Vagina (tissue), 2 donors: ENCODE measurements around the gene RNF8.

Source experiments
- POLR2A ChIP-seq, 2 donors: fragments of 450-650 bp; IDR thresholded peaks; one replicate each; pipeline ENCODE4 v1.6.1; 2017; ENCODE audit warnings: antibody characterized with exemption in 2 of 2, mild to moderate bottlenecking in 2 of 2, moderate library complexity in 2 of 2
- TF ChIP-seq, protein P1 (sequence below), 3 experiments: fragments of 450-650 bp in 2 of 3; fragments of 200-600 bp in 1 of 3; sonication (generic) in 1 of 3; IDR thresholded peaks; one replicate each; pipeline ENCODE4 v1.5.1; 2017 to 2019; ENCODE audit warnings: antibody characterized with exemption in 3 of 3, mild to moderate bottlenecking in 2 of 3, moderate library complexity in 2 of 3

DNA sequence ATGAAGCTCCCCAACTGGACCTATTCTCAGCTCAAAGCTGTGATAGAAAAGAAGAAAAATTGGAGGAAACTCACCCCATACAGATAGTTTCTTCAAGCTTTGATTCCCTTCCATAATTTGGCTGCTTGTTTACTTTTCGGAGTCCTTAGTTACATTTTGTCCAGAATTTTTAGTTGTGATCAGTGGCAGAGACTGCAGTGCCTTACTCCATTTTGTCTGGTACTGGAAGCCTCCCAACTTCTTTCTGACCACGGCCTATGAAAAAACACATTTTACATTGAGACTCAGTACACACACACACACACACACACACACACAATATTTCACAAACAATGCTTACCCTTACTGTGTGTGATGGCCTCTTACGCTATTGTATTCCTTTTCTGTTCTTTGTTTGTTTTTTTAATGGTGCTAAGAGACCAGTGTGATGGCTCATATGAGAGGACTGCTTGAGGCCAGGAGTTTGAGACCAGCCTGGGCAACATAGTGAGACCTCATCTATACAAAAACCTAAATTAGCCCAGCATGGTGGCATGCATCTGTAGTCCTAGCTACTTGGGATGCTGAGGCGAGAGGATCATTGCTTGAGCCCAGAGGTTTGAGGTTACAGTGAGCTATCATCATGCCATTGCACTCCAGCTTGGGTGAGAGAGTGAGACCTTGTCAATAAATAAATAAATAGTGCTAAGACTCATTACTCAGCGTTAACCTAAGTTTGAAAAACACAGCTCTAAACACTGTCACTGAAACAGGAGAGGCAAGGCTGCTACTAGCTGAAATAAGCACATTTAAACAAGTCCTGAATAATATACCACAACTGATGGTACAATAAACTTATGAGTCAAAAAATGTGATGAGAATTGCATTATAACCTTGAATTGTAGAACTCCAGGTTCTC, 13.8 kb upstream of the RNF8 start:
- TF ChIP-seq, protein P1, sequence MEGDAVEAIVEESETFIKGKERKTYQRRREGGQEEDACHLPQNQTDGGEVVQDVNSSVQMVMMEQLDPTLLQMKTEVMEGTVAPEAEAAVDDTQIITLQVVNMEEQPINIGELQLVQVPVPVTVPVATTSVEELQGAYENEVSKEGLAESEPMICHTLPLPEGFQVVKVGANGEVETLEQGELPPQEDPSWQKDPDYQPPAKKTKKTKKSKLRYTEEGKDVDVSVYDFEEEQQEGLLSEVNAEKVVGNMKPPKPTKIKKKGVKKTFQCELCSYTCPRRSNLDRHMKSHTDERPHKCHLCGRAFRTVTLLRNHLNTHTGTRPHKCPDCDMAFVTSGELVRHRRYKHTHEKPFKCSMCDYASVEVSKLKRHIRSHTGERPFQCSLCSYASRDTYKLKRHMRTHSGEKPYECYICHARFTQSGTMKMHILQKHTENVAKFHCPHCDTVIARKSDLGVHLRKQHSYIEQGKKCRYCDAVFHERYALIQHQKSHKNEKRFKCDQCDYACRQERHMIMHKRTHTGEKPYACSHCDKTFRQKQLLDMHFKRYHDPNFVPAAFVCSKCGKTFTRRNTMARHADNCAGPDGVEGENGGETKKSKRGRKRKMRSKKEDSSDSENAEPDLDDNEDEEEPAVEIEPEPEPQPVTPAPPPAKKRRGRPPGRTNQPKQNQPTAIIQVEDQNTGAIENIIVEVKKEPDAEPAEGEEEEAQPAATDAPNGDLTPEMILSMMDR (IDR thresholded peaks at IDR 0.05), result no peak
- no peak for TF ChIP-seq POLR2A (IDR thresholded peaks at IDR 0.05)
